Keratinocyte (primary cell): Measurements from ENCODE around the gene PCDHA9.

Experiments used
- CTCF ChIP-seq, 3 experiments: IDR thresholded peaks in 1 of 3; conservative IDR thresholded peaks in 1 of 3; optimal IDR thresholded peaks in 1 of 3; 2 replicates in 2 of 3; 3 replicates in 1 of 3; pipeline versions ENCODE3 to v1.5.1; 2011; ENCODE audit warnings: low read length in 3 of 3, mild to moderate bottlenecking in 3 of 3, moderate library complexity in 2 of 3, control low read depth in 1 of 3, inconsistent platforms in 1 of 3; ENCODE audit not compliant: insufficient read depth in 2 of 3; ENCODE audit errors: extremely low read depth in 1 of 3
- EZH2 ChIP-seq: IDR thresholded peaks from one replicate; pipeline ENCODE4 v1.6.1; 2012; ENCODE audit warnings: inconsistent platforms, mild to moderate bottlenecking, low read length, moderate library complexity

GRCh38 chr5:140808889-140809291 lies 39.3 kb upstream of the PCDHA9 start:
- TF ChIP-seq CTCF (optimal IDR thresholded peaks at IDR 0.05 in 1 of 3, IDR thresholded peaks at IDR 0.05 in 1 of 3, conservative IDR thresholded peaks at IDR 0.05 in 1 of 3; ENCODE audit: extremely low read depth in 1 of 3, insufficient read depth in 2 of 3, low read length in 3 of 3) (no peak), EZH2 (no peak)
